PFSK-1 (cell line): ENCODE measurements around the gene CTBP2.

ENCODE experiments used
- FOXP2 ChIP-seq: optimal IDR thresholded peaks from 2 replicates; pipeline ENCODE3; 2011; ENCODE audit warnings: borderline replicate concordance, control low read depth, inconsistent platforms; ENCODE audit not compliant: insufficient read depth; ENCODE audit errors: extremely low read length, extremely low read depth
- POLR2AphosphoS5 ChIP-seq: IDR thresholded peaks from 2 replicates; pipeline ENCODE4 v1.6.1; 2012; ENCODE audit warnings: low read depth, mild to moderate bottlenecking, control low read depth, low read length, moderate library complexity
- SIN3A ChIP-seq: IDR thresholded peaks from 2 replicates; pipeline ENCODE4 v1.6.1; 2012; ENCODE audit warnings: mild to moderate bottlenecking, low read length, moderate library complexity, borderline replicate concordance; ENCODE audit not compliant: insufficient read depth

DNA sequence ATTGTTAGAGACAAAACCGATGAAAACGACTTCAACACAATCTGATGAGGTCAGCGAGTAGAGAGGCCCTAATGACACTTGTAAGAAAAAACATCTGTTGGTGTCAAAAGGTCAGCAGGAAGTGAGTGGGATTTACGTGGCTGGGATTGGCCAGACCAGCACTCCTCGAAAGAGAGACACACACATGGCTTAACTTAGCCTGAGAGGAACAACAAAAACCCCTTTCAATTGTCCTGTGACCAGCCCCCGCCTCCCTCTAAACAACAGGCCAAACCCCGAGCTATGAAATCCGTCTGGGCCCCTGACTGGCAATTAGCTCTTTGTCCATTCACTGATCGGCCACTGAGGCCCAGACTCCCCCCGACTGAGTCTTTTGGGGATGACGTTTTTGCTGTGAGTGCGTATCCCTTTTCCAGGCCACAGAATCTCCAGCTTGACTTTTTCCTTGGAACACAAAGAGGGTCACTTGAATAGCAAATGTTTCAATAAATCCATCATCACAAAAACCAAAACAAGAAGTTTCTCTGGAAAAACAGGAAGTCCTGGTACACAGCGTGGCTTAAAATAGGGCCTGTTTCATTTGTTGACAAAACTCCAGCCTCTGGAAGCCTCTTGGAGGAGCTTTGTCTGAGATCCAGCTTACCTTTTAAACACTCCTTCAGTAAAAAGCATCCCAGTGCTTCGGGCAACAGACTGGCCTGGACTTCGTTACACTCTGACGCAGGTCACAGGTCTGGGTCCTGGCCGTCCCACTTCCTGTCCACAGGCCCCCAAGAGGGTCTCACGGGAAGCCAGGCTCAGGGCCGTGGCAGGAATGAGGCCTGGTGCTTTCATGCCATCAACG lies 103.0 kb downstream of the CTBP2 start:
- TF ChIP-seq SIN3A, result peak; percentile 64; the same call in 1 of the 2 replicates
- peak; percentile 78 for TF ChIP-seq FOXP2
- peak; percentile 42; the same call in 1 of the 2 replicates for TF ChIP-seq POLR2AphosphoS5
